RWPE1 (cell line): Measurements from ENCODE around the gene ITGB2.

ENCODE experiments used
- CTCF ChIA-PET: fragments of 350-600 bp; sonication (Branson Sonifier 250); formaldehyde crosslinking; extraction: SDS; loops from one replicate; lab custom pipeline; 2021; lab: Yijun Ruan, JAX
- POLR2A ChIA-PET: fragments of 400-600 bp; formaldehyde crosslinking; extraction: SDS; loops from one replicate; lab custom pipeline; 2020; ENCODE audit warnings: antibody characterized with exemption; ENCODE audit not compliant: low non-redundant PET; lab: Yijun Ruan, JAX
- DNase-seq: peaks from one replicate; pipeline ENCODE4 v3.0.0; 2012; ENCODE audit warnings: low spot score
- H3K27ac ChIP-seq: fragments of 450-650 bp; 2 replicates; pipeline ENCODE4 v1.5.1; 2017
- CTCF ChIP-seq: fragments of 450-650 bp; conservative IDR thresholded peaks from 2 replicates; pipeline ENCODE4 v1.5.1; 2017; ENCODE audit warnings: low read depth, mild to moderate bottlenecking

Gene ITGB2

GRCh38 chr21:44938772-44939531, 18.3 kb upstream of the ITGB2 start:
- no peak for TF ChIP-seq CTCF
- ChIA-PET CTCF (interaction anchor here (0.6 to 3.3 kb wide), 2 partner anchors 11 to 200 kb away, joined by 4 to 8 read pairs; no protein-coding TSS in a partner anchor), POLR2A (interaction anchor here (1.0 kb wide), 1 partner anchor 11 kb away, joined by 4 read pairs; no protein-coding TSS in a partner anchor)
- no peak for DNase-seq
- peak overlapping the region; percentile 78 for H3K27ac ChIP-seq

GRCh38 chr21:44935533-44935927, 14.8 kb upstream of the ITGB2 start:
- H3K27ac ChIP-seq = no peak overlapping the region
- no peak for TF ChIP-seq CTCF
- POLR2A ChIA-PET = no interaction called here
- DNase-seq = no peak
- CTCF ChIA-PET = interaction anchor here (0.6 kb wide), 1 partner anchor 272 kb away, joined by 3 read pairs; no protein-coding TSS in a partner anchor

- TF ChIP-seq CTCF = no peak
- CTCF ChIA-PET = interaction anchor here (0.8 kb wide), 1 partner anchor 136 kb away, joined by 3 read pairs; no protein-coding TSS in a partner anchor
- no peak overlapping the region for H3K27ac ChIP-seq
- POLR2A ChIA-PET = interaction anchor here (0.7 kb wide), 1 partner anchor 23 kb away, joined by 4 read pairs; no protein-coding TSS in a partner anchor
- DNase-seq = no peak
These were observed 14.3 kb upstream of the ITGB2 start for GRCh38 chr21:44934797-44935532.

- POLR2A ChIA-PET = interaction anchor here (0.7 kb wide), 1 partner anchor 22 kb away, joined by 4 read pairs; no protein-coding TSS in a partner anchor
- TF ChIP-seq CTCF = no peak
- CTCF ChIA-PET = interaction anchor here (0.6 to 0.8 kb wide), 2 partner anchors 43 to 136 kb away, joined by 3 to 4 read pairs; no protein-coding TSS in a partner anchor
- DNase-seq = no peak
- H3K27ac ChIP-seq = no peak overlapping the region
These were observed 13.6 kb upstream of the ITGB2 start for GRCh38 chr21:44934276-44934675.

GRCh38 chr21:44933918-44934260, 13.2 kb upstream of the ITGB2 start:
- CTCF ChIA-PET = interaction anchor here (0.6 to 1.2 kb wide), 2 partner anchors 13 to 42 kb away, joined by 3 to 4 read pairs; no protein-coding TSS in a partner anchor
- TF ChIP-seq CTCF = no peak
- no peak overlapping the region for H3K27ac ChIP-seq
- POLR2A ChIA-PET = no interaction called here
- DNase-seq = no peak

- no peak overlapping the region for H3K27ac ChIP-seq
- no peak for TF ChIP-seq CTCF
- DNase-seq = no peak
- ChIA-PET CTCF (interaction anchor here (0.6 to 1.7 kb wide), 5 partner anchors 14 to 139 kb away, joined by 3 to 7 read pairs (median 3); no protein-coding TSS in a partner anchor), POLR2A (no interaction called here)
These were observed 12.7 kb upstream of the ITGB2 start for GRCh38 chr21:44933199-44933917.
